ENCODE measurements around the gene FAM98B.

The FAM98B gene

DNA sequence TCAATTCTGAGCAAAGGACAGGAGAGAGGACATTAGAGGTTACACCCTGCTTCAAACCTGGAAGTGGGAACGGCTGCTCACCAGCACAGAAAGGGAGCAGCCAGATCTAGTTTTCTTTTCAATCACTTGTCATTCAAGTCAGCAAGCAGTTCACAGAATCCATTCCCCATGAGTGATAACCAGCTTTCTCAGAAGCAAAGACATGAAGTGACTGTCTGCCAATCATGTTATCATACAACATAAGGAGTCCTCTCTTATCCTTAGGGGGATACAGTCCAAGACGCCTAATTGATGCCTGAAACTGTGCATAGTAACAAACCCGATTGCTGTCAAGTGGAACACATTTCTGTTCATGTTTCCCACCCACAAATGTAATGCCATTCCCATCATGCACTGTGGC, 54.7 kb downstream of the FAM98B start:
- DNase-seq (ENCODE audit: low read depth in 2 of 2): no peak

DNA sequence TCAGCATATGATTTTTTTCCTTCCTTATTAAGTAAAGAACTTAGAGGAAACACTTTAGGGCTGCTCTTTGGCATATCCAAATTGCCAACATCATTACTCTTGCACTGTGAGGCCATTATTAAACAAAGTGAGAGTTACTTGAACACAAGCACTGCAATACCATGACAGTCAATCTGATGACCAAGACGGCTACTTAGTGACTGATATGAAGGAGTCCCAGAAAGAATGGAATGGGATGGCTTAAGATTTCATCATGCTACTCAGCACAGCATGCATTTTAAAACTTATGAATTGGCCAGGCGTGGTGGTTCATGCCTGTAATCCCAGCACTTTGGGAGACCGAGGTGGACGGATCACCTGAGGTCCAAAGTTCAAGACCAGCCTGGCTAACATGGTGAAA, 55.2 kb downstream of the FAM98B start:
- DNase-seq (ENCODE audit: low read depth in 2 of 2): no peak

DNA sequence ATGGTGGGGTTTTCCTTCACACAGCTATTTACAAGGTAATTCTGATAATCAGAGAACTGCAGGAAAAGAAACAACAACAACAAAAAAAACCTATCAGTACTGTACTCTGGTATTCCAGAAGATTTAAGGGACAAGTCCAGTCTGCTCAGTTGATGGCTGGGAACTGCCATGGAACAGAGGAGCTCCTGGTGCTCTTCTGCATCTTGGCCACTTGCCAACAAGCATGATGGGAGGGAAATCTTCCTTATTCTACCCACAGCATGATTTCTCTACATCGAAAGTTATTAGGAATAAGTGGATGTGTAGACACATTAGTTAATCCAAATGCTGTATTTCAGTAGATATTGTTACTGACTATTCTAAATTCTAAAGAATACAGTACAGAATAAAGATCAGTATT, 59.0 kb downstream of the FAM98B start:
- no peak for DNase-seq (ENCODE audit: low read depth in 2 of 2)

DNA sequence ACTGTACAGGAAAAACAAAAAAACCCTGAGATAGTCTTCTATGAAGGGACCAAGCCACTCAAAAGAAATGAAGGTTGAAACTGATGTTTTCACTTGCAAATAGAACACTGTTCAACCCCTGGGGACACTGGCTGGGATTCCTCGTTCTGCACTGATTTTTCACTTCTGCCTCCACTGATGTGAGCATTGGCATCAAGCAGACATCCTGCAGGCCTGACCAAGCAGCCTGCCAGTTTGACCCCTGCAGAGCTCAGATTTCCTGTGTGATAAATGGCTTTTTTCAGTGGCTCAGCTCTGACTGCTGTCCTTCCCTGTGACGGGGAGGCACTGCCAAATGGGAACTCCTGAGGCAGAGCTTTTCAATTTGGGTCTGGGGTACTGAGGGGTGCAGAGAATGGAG, 60.7 kb downstream of the FAM98B start:
- DNase-seq (ENCODE audit: low read depth in 2 of 2): no peak

DNA sequence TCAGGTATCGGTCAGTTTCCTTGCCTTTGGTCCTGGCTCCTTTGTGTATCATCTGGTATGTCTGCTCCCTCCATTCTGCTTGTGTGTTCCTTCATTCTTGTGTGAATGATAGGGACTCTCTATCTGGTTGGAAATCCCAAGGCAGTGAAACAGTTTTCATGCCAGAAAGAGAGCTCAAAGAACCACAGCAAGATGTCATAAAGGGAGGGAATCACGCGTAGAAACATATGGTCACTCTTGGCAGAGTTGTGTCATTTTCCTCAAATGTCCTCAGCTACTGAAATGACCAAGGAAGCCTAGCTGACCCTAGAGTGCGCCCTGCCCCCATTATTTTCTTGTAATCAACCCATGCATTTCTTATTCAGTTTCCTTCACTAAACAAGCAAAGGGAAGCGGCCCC, 62.7 kb downstream of the FAM98B start:
- no peak for DNase-seq (ENCODE audit: low read depth in 2 of 2)

DNA sequence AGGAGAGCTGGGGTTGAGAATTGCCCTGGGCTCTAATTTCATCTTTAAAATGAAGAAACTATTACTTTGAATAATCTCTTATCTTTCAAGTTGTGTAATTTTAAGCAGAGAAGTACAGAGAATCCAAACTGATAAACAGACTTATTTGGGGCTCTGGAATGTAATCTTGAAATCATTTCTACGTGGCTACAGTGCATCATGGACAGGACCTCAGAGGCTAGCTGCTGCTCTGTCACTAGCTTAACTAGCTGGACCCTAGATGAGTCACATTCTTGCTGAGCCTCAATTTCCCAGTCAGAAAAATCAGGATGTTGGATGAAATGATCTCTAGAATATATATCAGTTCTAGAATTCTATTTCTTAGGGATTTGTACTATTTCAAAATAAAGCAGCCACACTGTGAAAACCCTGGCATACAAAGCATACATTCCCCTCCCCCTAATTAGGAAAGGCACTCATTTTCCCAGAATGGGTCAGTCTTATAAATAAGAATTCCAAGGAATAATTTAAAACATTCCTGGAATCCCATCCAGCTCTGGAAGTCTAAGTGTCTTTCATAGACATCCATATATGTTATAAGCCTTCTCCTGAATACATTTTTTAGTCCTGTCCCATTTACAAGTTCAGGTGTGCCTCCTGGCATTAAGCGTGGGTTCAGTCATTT, 63.5 kb downstream of the FAM98B start:
- no peak for DNase-seq (ENCODE audit: low read depth in 2 of 2)

DNA sequence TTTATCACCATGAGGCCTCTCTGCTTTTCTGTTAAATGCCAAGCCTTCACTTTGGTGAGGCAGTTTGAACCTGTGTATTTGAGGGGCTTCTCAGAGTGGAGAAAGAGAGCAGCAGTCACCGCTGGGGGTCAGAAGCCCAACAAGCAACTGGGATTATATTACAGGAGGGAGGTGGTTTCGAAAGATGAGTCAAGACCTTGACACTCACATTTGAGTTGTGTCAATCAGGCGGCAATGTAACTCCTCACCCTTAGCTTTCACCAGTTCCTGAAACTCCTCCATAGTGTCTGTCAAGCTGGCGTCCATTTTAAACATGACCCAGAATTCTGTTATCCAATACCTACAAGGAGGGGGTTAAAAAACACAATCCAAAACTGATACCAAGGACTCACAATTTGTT, 64.2 kb downstream of the FAM98B start:
- DNase-seq (ENCODE audit: low read depth in 2 of 2): no peak

DNA sequence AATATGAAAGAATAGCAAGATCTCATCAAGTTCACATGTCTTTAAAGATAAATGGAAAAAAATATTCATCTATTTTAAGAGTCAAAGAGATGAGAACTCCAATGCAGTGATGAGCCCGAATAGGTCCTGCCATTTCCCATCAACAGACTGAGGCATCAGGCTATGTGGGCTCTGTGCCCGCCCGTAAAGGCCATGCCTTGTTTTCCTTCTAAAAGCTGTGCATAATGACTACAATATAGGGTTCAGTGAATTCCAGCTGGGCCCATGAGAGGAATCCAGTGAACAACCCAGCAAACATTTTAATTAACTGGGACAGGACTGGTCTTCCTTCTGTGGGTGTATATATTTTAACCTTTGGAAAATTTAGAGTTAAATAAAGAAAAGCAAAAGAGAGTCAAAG, 66.1 kb downstream of the FAM98B start:
- no peak for DNase-seq (ENCODE audit: low read depth in 2 of 2)

DNA sequence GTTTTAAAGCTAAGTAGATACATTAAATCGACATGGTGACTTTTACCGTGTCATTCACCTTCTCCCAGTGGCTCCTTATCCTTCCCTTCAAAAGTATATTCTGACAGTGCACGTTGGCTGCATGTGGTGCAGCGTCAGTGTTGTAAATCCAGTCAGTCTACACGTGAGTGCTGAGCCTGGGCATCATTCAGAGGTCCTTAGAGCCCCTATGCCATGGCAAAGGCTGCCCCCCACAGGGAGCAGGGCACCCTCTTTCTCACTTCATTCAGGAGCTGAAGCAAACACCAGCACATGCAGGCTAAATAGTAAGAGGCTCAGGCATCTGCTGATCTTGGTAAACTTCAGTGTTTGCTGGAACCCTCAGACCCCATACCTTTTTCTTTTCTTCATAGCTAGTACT, 67.4 kb downstream of the FAM98B start:
- no peak for DNase-seq (ENCODE audit: low read depth in 2 of 2)

DNA sequence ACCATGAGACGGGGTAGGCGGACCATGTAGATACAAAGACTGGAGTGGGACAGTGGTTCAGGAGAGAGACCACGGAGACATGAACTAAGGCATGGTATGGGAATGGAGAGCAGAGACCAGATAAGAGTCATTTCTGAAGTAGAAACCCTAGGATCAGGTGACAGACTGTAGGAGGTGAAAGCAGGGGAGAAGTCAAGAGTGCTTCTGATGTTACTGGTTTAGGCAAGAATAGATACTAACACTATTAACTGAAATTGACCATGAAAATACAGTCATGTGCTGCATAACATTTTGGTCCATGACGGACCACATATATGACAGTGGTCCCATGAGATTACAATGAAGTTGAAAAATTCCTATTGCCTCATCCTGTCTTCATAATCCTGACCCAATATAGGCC, 69.0 kb downstream of the FAM98B start:
- no peak for DNase-seq (ENCODE audit: low read depth in 2 of 2)

DNA sequence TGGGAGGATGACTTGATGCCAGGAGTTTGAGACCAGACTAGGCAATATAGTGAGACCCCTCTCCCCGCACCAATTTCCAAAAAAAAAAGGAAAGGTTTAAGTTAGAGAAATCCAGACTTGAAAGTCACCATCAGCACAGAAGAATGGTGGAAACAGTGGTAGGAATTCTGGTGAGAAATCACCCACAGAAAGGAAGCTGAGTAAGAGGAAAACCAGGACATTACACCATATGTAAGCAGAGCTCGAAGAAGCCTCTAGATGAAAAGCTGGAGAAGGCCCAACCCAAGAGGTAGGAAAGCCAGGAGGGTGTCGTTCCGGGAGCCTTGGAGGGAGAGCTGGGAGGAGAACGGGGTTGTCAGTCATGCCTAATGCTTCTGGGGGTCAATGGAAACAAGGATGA, 70.2 kb downstream of the FAM98B start:
- no peak for DNase-seq (ENCODE audit: low read depth in 2 of 2)

DNA sequence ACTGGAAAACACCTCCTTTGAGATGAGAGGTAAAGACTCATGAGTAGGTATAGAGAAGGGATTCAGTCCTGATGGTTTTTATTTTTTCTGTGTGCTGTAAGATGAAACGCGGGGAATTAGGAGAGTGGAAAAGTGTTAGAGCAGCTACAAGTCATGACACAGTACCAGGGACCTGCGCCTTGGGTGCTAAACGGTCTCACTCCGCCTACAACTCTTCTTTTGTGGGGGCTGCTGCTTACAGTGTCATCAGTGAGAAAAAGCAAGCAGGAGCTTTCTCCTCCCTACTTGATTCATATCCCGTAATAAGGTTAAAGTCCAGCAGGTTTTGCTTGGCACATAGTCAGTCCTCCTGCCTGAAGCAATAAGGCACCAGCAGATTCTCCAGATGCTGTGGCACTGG, 71.6 kb downstream of the FAM98B start:
- no peak for DNase-seq (ENCODE audit: low read depth in 2 of 2)

DNA sequence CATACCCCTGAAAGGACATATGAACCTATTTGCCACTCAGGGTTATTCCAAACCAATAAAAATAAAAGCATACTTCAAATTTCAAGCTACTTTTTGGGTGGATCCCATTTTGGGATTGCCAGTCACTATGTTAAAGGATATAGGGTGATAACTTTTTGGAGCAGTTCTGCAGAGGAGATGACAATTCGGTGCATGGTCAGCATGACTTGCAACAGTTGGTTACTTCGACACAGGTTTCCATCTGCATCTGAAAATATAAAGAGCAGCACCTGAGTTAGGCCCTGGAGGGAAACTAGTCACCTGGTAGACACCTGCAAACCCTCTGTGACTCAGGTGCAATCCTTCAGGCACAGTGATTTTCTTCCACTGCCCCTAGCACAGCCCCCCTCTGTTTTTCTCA, 72.2 kb downstream of the FAM98B start:
- DNase-seq (ENCODE audit: low read depth in 2 of 2): no peak

DNA sequence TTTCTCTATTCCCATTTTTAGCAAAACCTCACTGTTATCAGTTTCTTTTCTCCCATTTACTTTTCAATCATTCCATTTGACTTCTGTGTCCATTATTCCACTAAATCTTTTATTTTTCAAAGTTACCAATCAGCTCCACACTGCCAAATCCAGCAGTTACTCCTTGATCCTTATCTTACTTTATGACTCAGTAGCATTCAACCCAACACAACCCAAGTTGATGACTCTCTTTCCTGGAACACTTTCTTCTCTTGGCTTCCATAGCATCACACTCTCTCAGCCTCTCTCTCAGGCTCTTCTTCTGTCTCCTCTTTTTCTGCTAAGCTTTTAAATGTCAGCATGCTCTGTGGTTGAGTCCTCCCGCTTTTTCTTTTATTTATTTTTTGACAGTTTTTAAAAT, 74.4 kb downstream of the FAM98B start:
- DNase-seq (ENCODE audit: low read depth in 2 of 2): no peak

DNA sequence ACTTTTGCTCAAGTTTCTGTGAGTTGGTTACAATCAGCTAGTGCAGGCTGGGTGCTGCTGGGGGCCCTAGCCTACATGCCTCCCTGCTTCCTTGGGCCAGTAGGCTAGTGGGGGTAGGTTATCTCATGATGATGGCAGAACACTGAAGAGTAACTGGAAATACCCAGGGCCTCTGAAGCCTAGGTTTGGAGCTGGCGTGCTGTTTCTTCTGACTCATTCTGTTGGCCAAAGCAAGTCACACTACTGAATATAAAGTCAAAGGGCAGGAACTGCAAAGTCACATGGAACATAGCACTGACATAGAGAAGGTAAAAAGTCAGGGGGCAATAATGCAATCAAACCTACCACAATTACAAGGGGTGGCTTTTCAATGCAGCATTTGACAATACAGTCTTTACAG, 76.2 kb downstream of the FAM98B start:
- no peak for DNase-seq (ENCODE audit: low read depth in 2 of 2)

DNA sequence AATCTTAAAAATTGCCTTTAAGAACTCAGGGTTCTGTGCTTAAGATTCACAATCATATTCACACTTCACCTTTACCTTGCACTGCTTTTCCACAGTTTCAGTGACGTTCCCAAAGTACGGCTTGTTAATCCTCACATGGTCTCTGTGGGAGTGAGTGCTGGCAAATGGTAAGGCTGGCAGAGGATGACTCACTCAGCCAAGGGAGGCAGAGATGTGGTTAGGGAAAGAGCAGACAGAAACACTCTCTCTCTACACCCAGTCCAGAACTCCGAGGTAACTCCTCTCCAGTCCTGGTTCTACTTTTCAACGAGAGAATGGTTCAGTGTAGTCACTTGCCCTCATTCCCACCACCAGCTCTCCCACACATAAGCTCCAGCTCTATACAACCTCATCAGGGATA, 77.6 kb downstream of the FAM98B start:
- no peak for DNase-seq (ENCODE audit: low read depth in 2 of 2)

DNA sequence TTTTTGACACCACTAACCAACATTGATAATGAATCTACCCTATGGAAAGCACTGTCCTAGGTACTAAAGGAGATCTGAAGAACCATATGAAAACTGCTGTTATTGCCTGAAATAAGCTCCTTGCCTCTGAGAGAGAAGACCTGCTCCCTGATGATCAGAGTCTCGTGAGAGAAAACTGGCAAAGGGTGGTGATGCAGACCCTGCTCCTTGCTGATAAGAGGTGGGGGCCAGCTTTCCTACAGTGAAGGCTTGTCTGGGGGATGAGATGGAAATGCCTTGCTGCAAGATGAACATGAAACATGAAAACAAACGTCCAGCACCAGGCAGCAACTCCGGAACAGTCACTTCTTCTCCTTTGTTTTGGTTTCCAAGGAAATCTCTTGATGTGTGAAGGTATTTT, 78.8 kb downstream of the FAM98B start:
- DNase-seq (ENCODE audit: low read depth in 2 of 2): no peak

DNA sequence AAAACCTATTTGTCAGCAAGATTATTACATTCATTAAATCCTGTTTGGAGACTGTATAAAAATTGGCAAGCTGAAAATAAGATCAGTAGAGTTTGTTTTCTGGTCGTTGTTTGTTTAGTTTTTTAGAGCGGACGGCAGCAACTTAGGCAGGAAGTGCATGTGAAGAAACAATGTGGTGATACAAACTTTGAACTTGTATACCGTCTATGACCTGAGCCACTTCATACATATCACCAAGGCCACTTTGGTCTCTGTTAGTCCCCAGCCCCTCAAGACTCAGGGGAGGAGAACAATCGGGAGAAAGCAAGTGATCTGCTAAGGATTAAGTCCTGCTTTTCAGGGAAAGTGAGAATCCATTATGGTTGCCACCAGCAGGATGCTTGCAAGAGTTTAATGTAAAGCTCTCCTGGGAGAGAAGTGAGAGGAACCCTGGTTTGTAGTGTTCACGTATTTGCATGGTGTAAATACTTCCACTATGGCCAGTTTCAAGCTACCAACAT, 79.5 kb downstream of the FAM98B start:
- DNase-seq (ENCODE audit: low read depth in 2 of 2): no peak

DNA sequence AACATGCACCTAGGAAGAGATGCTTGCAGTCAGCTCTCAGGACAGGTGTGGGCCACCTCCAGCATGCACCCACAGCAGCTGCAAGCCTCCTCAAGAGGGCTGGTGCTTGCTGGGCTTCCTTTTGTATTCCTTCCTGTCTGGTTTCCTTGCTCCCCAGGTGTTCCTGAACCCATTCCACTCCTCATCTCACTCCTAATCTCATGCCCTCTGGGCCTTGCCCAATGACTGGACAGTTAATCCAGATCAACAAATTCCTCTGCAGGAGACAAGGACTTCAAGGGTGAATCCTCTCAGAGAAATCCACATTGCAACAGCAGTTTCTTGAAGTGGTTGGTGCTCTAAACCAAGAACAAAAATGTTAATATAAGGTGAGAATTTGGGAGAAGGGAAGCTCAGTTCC, 80.0 kb downstream of the FAM98B start:
- no peak for DNase-seq (ENCODE audit: low read depth in 2 of 2)

DNA sequence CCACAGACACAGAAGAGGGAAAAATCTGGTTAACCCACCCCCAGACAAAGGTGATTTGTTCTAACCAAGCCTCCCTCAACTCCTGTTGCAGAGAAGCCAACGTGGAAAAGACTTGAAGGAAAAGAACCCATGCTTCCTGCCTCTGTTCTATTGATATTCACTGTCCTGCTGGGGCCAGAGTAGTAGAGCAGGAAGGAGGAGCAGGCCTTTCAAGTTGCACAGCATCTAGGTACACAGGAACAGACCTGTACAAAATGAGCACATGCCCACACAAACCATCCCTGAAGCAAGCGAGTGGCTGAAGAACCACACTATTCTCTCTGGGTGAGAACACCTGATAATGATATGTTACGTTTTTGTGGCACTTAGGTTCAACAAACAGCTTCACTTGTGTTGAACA, 80.8 kb downstream of the FAM98B start:
- DNase-seq (ENCODE audit: low read depth in 2 of 2): no peak

DNA sequence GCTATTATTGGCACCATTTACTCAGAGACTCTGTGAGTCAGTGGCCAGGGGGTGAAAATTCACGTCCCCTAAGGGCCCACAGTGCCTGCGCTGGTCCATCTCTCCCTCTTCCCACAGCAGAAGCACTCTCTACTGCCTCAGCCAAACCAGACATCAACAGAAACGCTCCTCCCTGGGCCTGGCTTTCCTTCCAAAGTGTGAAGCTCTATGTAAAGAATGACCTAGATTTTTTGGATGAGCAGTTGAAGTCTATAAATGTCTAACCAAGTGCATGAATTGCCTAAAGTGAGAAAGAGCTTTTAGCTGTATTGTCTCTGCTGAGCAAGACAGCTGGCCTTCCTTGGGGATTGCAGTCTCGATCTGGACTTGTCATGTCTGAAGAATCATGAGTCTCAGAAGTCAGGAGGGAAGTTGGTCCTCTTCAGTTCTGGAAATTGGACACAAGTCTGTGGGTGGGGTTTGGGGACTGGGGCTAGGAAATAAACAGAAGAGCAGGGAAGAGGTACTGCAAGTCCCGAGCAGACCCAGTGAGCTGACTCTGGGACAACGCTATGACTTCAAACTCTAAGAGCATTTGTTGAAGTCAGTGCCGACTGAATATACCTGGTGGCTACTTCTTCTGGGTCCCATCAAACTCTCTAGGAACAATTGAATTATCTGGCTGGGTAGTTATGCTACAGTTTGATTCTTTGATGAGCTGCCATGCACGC, 81.7 kb downstream of the FAM98B start:
- DNase-seq (ENCODE audit: low read depth in 2 of 2): no peak

DNA sequence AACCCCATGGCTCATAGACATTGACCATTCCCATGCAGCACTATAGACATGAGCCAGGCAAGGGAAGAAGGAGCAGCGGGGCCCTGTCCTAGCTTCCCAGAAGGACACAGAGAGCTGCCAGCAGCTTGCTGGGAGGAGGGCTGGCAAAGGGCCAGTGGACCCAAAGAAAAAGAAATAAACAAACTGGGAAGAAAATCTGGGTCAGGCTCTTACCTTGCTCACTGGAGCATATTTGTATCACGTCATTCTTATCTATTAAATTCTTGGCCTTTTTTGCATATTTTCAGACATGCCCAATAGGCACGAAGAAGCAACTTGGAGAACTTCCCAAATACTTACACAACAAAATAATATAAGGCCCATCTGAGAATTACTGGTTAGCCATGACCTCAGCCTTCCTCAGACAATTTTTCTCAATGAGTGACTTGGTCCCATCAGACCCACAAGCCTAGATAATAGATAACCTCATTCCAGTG, 82.3 kb downstream of the FAM98B start:
- no peak for DNase-seq (ENCODE audit: low read depth in 2 of 2)
